Lung (tissue), 12 donors: ENCODE data around the gene PHKB. TPM values are rescaled to one million over a fixed set of nuclear protein-coding genes. Genes with fewer than 3 reads are reported as not detected.
A peak's percentile ranks its signal among the peaks of the same experiment; 100 is the strongest.

ENCODE experiments used
- ATAC-seq: fragments of 200-7000 bp; cut with Tn5 transposase; one replicate; pipeline ENCODE4 v1.9.1; 2020; ENCODE audit warnings: moderate number of reproducible peaks; ENCODE audit not compliant: insufficient read depth, low FRiP score
- DNase-seq, 3 donors: peaks; one replicate each; pipeline ENCODE4 v3.0.0-alpha.2; 2013 to 2017
- H3K27ac ChIP-seq, 2 donors: one replicate each; pipeline ENCODE4 v1.5.1; 2013; ENCODE audit warnings: mild to moderate bottlenecking in 2 of 2, moderate library complexity in 2 of 2, control low read depth in 1 of 2, inconsistent platforms in 1 of 2, low read depth in 1 of 2, low read length in 1 of 2
- H3K27me3 ChIP-seq, 3 donors: one replicate each; pipeline ENCODE4 v1.5.1; 2013; ENCODE audit warnings: low read length in 2 of 3; ENCODE audit not compliant: control insufficient read depth in 3 of 3, insufficient read depth in 3 of 3
- H3K36me3 ChIP-seq, 4 donors: one replicate each; pipeline ENCODE4 v1.5.1; 2013; ENCODE audit warnings: low read length in 4 of 4, mild to moderate bottlenecking in 1 of 4, moderate library complexity in 1 of 4; ENCODE audit not compliant: control insufficient read depth in 4 of 4, insufficient read depth in 4 of 4
- H3K4me1 ChIP-seq, 5 donors: one replicate each; pipeline ENCODE4 v1.5.1; 2013; ENCODE audit warnings: low read length in 5 of 5, mild to moderate bottlenecking in 2 of 5, moderate library complexity in 1 of 5; ENCODE audit not compliant: control insufficient read depth in 5 of 5, insufficient read depth in 5 of 5
- H3K4me3 ChIP-seq: one replicate; pipeline ENCODE4 v1.5.1; 2013; ENCODE audit warnings: mild to moderate bottlenecking, control low read depth, moderate library complexity
- H3K9ac ChIP-seq, 2 donors: one replicate each; pipeline ENCODE4 v1.5.1; 2013; ENCODE audit warnings: low read length in 2 of 2, control low read depth in 1 of 2; ENCODE audit not compliant: insufficient read depth in 1 of 2
- H3K9me3 ChIP-seq, 4 donors: one replicate each; pipeline ENCODE4 v1.5.1; 2013; ENCODE audit warnings: low read length in 3 of 4, mild to moderate bottlenecking in 1 of 4, moderate library complexity in 1 of 4; ENCODE audit not compliant: control insufficient read depth in 4 of 4, insufficient read depth in 3 of 4
- CTCF ChIP-seq: IDR thresholded peaks from 2 replicates; pipeline ENCODE4 v1.5.1; 2012; ENCODE audit warnings: mild to moderate bottlenecking; ENCODE audit errors: control extremely low read depth, extremely low read depth
- WGBS, 2 donors: extraction: QIAGEN DNeasy Blood & Tissue Kit; methylation state at CpG; one replicate each; pipeline ENCODE4 v1.1.7; 2013; 5-methylcytosine and 5-hydroxymethylcytosine counted together
- polyA plus RNA-seq, 2 donors: library from polyadenylated mRNA; stranded (reverse); fragments of 200-250 nt; gene quantifications; one replicate each; pipeline ENCODE4 v1.2.1, GENCODE V29; 2013
- total RNA-seq, 2 donors: library from RNA; depleted of rRNA in 1 of 2; stranded (reverse); fragments of >200 nt in 1 of 2; gene quantifications; one replicate each; pipeline ENCODE4 v1.2.1, GENCODE V29; 2014 to 2021
- donor health status: control.
- donor health status: control.
- donor health status: Bipolar disorder and iron deficiency.
- donor health status: healthy.
- donor health status: DM: yes; HTN: yes; CAD: no.

PHKB gene
- total and polyA plus RNA-seq, 4 donors = 21.2 to 134 (median 49.6) TPM

- Histone ChIP-seq H3K4me3 (no peak overlapping the region), H3K36me3 (peaks cover 2 to 6% (median 4%) of the 10 kb centered on the region in 4 donors), H3K4me1 (peaks cover 0 to 12% (median 0%) of the 10 kb centered on the region in 5 donors), H3K27ac (peak overlapping the region; percentile 3 to 45), H3K9ac (no peak overlapping the region), H3K27me3 (no peaks in the 10 kb centered on the region), H3K9me3 (peaks cover 0 to 11% (median 7%) of the 10 kb centered on the region in 4 donors)
- ATAC-seq (no peak), DNase-seq (no peak)
- TF ChIP-seq CTCF = no peak
- 70 to 74% methylated on average over 9 of the region's 9 CpGs for WGBS, 2 donors
These were observed 32.5 kb downstream of the PHKB start for GRCh38 chr16:47493381-47494337.

- WGBS, 2 donors = 96 to 97% methylated on average over 2 of the region's 2 CpGs
- no peak for ATAC-seq
- H3K9ac ChIP-seq = no peak overlapping the region
These were observed 38.1 kb downstream of the PHKB start for GRCh38 chr16:47499080-47499699.

GRCh38 chr16:47499700-47500264 lies 38.7 kb downstream of the PHKB start:
- Histone ChIP-seq H3K27me3 (no peaks in the 10 kb centered on the region), H3K9ac (no peak overlapping the region), H3K4me1 (peaks cover 0 to 8% (median 0%) of the 10 kb centered on the region in 5 donors), H3K9me3 (no peaks in the 10 kb centered on the region), H3K36me3 (peaks cover 15 to 23% (median 22%) of the 10 kb centered on the region in 4 donors), H3K27ac (no peak overlapping the region), H3K4me3 (no peak overlapping the region)
- TF ChIP-seq CTCF = no peak
- no peak for DNase-seq
- 98% methylated on average over 9 of the region's 9 CpGs for WGBS, 2 donors
- ATAC-seq = no peak

More at GRCh38 chr16:47499080-47499699, 38.1 kb downstream of the PHKB start:
- H3K9me3 ChIP-seq = no peaks in the 10 kb centered on the region
- H3K27ac ChIP-seq = no peak overlapping the region
- no peak for TF ChIP-seq CTCF
- no peaks in the 10 kb centered on the region for H3K27me3 ChIP-seq
- DNase-seq = no peak
- H3K4me3 ChIP-seq = no peak overlapping the region
- peaks cover 14 to 23% (median 17%) of the 10 kb centered on the region in 4 donors for H3K36me3 ChIP-seq
- peaks cover 0 to 8% (median 0%) of the 10 kb centered on the region in 5 donors for H3K4me1 ChIP-seq
